Stimulated activated naive B cell treated with anti-CD40 and anti-IgM and Interleukin-4, amounts not matched to agents 10 μg/mL and 1 μg/mL and 100 μg/mL, for 72 hours (primary cell): ENCODE data around the gene FAM200B.

Experiments used
- ATAC-seq, 2 donors: fragments of 150-1000 bp; cut with Tn5 transposase; replicated peaks; 2 replicates each; pipeline ENCODE4 v1.10.0; 2021; ENCODE audit warnings: moderate library complexity in 1 of 2
- DNase-seq: peaks from one replicate; pipeline ENCODE4 v3.0.0; 2021
- H3K27ac Mint-ChIP-seq: one replicate; pipeline ENCODE4 v1.8.0; 2022; ENCODE audit warnings: mild to moderate bottlenecking, mixed read lengths
- H3K27me3 Mint-ChIP-seq, 2 donors: one replicate each; pipeline ENCODE4 v1.8.0; 2022; ENCODE audit warnings: mixed read lengths in 2 of 2
- H3K36me3 Mint-ChIP-seq, 2 donors: one replicate each; pipeline ENCODE4 v1.8.0; 2022; ENCODE audit warnings: mixed read lengths in 2 of 2, mild to moderate bottlenecking in 1 of 2
- H3K4me1 Mint-ChIP-seq, 2 donors: one replicate each; pipeline ENCODE4 v1.8.0; 2022; ENCODE audit warnings: mixed read lengths in 2 of 2, mild to moderate bottlenecking in 1 of 2
- H3K4me3 Mint-ChIP-seq, 2 donors: one replicate each; pipeline ENCODE4 v1.8.0; 2022; ENCODE audit warnings: mild to moderate bottlenecking in 2 of 2, mixed read lengths in 2 of 2, moderate library complexity in 1 of 2
- H3K9me3 Mint-ChIP-seq, 2 donors: one replicate each; pipeline ENCODE4 v1.8.0; 2022; ENCODE audit warnings: mixed read lengths in 2 of 2, mild to moderate bottlenecking in 1 of 2

The FAM200B gene

DNA sequence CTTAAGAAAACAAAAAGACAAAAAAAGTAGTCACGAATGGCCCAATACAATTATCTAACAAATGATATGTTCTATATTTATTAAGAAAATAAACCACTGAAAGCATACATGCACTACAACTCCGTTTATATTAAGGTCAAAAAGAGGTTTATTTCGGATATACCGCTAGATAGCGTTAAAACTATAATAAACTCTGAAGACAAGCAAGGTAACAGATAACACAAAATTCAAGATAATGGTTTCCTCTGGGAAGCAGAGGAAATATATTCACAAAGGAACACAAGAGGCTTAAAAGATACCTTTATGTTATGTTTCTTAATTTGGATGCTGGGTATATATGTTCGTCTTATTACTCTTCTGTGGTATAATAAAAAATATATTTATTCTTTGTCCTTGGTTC, 4.7 kb upstream of the FAM200B start:
- H3K4me1 Mint-ChIP-seq, result peaks cover 7 to 24% of the 10 kb centered on the region in 2 donors
- H3K27me3 Mint-ChIP-seq, result no peaks in the 10 kb centered on the region
- DNase-seq, result no peak
- peaks cover 0 to 5% of the 10 kb centered on the region in 2 donors for H3K36me3 Mint-ChIP-seq
- H3K27ac Mint-ChIP-seq, result no peak overlapping the region
- no peak overlapping the region for H3K4me3 Mint-ChIP-seq
- no peak for ATAC-seq
- no peaks in the 10 kb centered on the region for H3K9me3 Mint-ChIP-seq

DNA sequence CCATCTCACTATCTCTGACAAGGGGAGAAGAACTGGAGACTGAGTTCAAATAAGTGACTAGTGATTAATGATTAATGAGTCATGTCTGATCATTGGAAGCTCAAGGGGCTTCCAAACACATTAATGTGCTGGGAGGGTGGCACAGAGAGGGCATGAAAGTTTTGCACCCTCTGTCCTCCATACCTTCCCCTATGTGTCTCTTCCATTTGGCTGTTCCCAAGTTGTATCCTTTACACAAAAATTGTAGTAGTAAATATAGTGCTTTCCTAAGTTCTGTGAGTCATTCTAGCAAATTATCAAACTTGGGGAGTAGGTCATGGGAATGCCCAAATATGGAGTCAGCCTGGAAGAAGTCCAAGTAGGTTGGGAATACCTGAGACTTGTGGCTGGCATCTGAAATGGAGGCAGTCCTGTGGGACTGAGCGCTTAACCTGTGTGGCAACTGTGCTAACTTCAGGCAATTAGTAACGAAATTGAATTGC, 4.1 kb upstream of the FAM200B start:
- H3K9me3 Mint-ChIP-seq, result no peaks in the 10 kb centered on the region
- H3K27me3 Mint-ChIP-seq, result no peaks in the 10 kb centered on the region
- H3K27ac Mint-ChIP-seq, result peak overlapping the region; percentile 42
- H3K4me3 Mint-ChIP-seq, result no peak overlapping the region
- H3K4me1 Mint-ChIP-seq, result peaks cover 9 to 29% of the 10 kb centered on the region in 2 donors
- peaks cover 0 to 5% of the 10 kb centered on the region in 2 donors for H3K36me3 Mint-ChIP-seq
- ATAC-seq (no peak), DNase-seq (no peak)

DNA sequence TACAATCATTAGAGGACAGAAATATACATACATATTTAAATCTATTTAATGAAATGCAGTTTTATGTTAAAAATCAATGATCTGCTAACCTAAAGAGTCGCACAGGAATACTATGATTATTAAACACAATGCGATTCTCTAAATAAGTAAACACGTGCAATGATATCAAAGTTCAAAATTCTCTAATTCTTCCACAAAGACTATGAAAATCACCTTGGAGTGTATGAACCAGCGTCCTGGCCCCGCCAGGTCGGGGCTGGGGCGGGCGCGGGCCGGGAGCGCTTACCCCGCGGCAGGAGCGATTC, 608 bp upstream of the FAM200B start:
- Mint-ChIP-seq H3K27me3 (no peaks in the 10 kb centered on the region), H3K9me3 (peaks cover 0 to 2% of the 10 kb centered on the region in 2 donors), H3K4me3 (peak overlapping the region; percentile 98), H3K36me3 (peaks cover 3 to 8% of the 10 kb centered on the region in 2 donors), H3K4me1 (peaks cover 14 to 39% of the 10 kb centered on the region in 2 donors), H3K27ac (peak overlapping the region; percentile 99)
- no peak for ATAC-seq
- no peak for DNase-seq

DNA sequence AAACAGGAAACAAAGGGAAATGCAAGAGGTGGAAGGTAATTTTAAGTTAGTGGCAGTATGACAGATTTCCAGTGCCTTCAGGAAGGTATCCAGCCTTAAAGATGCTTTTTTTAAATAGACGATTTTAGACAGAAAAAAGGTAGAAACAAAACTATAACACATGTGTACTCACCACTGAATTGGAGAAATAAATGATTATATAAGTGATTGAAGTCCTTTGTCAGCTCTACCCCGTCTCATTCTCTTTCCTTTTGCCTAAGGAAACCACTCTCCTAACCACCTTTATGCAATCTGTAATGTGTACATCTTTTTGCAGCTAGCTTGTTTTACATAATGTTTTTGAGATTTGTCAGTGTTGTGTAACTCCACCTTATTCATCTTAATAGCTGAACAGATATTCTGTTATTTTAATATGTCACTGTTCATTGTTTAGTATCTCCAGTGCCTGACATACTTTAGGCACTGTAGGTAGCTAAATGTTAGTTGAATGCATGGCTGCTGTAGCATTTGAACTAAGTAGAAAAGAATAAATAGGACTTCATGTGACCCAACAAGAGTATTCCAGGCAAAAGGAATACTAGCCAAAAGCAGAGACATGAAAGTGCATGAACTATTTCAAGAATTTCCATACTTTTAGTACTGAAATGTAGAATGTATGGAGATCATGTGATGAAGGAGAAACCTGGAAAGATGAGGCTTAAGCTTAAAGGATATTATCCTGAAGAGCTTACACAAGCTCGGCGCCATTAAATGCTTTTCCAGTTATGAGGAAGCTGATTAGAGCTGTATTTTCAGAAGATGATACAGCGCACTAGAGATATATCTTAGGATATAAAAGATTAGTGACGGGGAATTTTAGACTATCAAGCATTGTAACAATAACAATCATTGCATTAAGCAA, 865 bp downstream of the FAM200B start:
- Mint-ChIP-seq H3K36me3 (peaks cover 9 to 16% of the 10 kb centered on the region in 2 donors), H3K27ac (peak overlapping the region; percentile 99), H3K27me3 (no peaks in the 10 kb centered on the region), H3K9me3 (peaks cover 0 to 2% of the 10 kb centered on the region in 2 donors), H3K4me1 (peaks cover 14 to 39% of the 10 kb centered on the region in 2 donors), H3K4me3 (peak overlapping the region; percentile 98)
- no peak for DNase-seq
- ATAC-seq, result no peak

DNA sequence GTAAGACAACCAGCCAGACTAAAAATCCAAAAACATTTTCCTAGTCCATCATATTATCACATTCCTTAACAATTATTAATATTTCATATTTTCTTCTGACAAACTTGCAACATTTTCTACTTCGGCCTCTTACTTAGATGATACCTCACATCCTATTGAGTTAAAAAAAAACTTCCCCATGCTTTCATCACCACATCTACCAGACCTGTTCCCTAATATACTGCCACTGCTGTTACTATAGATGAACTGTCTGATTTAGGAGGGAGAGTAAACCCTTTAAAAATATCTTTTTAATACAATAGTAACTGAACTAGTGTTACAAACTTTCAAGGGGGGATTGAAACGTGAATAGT, 1.5 kb downstream of the FAM200B start:
- Mint-ChIP-seq H3K4me3 (no peak overlapping the region), H3K27me3 (no peaks in the 10 kb centered on the region), H3K27ac (no peak overlapping the region), H3K9me3 (peaks cover 0 to 2% of the 10 kb centered on the region in 2 donors), H3K36me3 (peaks cover 10 to 18% of the 10 kb centered on the region in 2 donors), H3K4me1 (peaks cover 14 to 39% of the 10 kb centered on the region in 2 donors)
- ATAC-seq (no peak), DNase-seq (no peak)

DNA sequence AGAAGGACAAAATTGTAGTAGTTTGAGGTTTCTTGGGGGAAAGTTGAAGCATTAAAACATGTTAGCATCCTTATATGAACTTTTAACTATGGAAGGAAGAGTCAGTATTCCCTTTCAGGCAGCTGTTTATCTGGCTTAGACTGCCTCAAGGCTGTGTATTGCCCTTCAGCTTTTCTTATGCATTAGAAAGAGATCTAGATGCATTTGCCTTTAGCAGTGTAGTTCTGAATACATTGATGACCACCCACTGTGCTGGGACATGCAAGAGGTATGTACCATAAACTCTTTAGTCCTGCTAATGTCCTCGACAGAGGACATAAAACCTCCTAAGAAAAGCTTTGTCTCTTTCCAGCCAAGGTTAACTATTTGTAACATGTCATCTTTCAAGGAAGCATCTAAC, 2.9 kb downstream of the FAM200B start:
- peaks cover 0 to 2% of the 10 kb centered on the region in 2 donors for H3K9me3 Mint-ChIP-seq
- ATAC-seq, result no peak
- DNase-seq, result no peak
- no peak overlapping the region for H3K4me3 Mint-ChIP-seq
- no peak overlapping the region for H3K27ac Mint-ChIP-seq
- no peaks in the 10 kb centered on the region for H3K27me3 Mint-ChIP-seq
- H3K36me3 Mint-ChIP-seq, result peaks cover 10 to 18% of the 10 kb centered on the region in 2 donors
- H3K4me1 Mint-ChIP-seq, result peaks cover 14 to 39% of the 10 kb centered on the region in 2 donors

DNA sequence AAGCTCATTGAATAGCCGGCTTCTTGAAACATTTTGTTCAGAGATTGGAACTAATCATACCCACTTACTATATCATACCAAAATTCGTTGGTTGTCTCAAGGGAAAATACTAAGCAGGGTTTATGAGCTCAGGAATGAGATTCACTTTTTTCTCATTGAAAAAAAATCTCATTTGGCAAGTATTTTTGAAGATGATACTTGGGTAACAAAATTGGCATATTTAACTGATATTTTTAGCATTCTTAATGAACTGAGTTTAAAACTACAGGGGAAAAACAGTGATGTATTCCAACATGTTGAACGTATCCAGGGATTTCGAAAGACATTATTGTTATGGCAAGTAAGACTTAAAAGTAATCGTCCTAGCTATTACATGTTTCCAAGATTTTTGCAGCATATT, 6.4 kb downstream of the FAM200B start:
- H3K9me3 Mint-ChIP-seq, result peaks cover 0 to 2% of the 10 kb centered on the region in 2 donors
- DNase-seq (no peak), ATAC-seq (no peak)
- H3K4me3 Mint-ChIP-seq, result no peak overlapping the region
- no peaks in the 10 kb centered on the region for H3K27me3 Mint-ChIP-seq
- no peak overlapping the region for H3K27ac Mint-ChIP-seq
- peaks cover 7 to 18% of the 10 kb centered on the region in 2 donors for H3K4me1 Mint-ChIP-seq
- peaks cover 10 to 13% of the 10 kb centered on the region in 2 donors for H3K36me3 Mint-ChIP-seq

DNA sequence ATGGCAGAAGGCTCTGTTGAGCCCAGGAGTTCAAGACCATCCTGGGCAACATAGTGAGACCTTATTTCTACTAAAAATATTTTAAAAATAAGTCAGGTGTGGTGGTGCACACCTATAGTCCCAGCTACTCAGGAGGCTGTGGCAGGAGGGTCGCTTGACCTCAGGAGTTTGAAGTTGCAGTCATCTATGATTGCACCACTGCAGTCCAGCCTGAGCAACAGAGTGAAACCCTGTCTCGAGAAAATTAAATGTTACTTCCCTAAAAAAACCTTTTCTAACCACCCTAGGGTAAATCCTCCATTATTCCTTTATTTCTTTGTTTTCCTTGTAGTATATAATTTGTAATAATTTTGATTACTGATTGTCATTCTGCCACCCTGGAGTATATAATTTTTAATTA, 7.9 kb downstream of the FAM200B start:
- ATAC-seq (no peak), DNase-seq (no peak)
- Mint-ChIP-seq H3K4me3 (no peak overlapping the region), H3K27ac (no peak overlapping the region), H3K36me3 (peaks cover 10 to 13% of the 10 kb centered on the region in 2 donors), H3K27me3 (no peaks in the 10 kb centered on the region), H3K4me1 (peaks cover 3 to 6% of the 10 kb centered on the region in 2 donors), H3K9me3 (peaks cover 0 to 2% of the 10 kb centered on the region in 2 donors)

DNA sequence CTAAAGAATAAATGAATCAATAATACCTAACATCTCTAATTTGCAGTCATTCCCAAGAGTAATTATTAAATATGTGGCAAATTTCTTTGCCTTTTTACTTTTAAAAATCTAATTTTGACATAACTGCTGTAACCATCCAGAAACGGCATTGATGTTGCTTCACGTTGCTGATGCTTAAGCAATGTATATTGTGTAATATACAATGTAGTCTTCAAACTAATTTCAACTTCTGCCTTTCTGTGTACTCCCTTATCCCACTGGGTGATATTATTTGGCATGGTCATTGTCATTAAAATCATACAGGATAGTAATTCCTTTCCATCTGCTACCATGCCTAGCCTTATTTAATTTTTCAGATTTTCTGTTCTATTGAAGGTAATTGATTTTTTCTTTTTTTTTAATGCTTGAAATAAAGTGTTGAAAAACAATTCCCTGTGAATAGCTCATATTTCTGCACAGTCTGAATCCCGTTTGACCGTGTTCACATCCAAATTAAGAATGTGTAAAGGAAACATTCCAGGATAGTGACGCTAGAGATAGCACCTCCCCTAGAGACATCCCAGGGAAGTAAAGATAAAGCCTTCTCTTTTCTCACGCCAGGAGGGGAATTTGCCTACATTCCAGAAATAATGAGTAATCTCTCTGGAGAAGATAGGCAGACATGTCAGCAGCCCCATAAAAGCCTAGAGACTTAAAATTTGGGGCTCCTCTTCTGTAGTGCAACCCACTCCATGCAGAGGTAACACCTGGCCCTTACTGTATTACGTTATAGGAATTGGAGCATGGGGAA, 8.6 kb downstream of the FAM200B start:
- Mint-ChIP-seq H3K4me1 (peaks cover under 1 to 2% of the 10 kb centered on the region in 2 donors), H3K36me3 (peaks cover 8 to 11% of the 10 kb centered on the region in 2 donors), H3K27ac (no peak overlapping the region), H3K4me3 (no peak overlapping the region), H3K9me3 (peaks cover 0 to under 1% of the 10 kb centered on the region in 2 donors), H3K27me3 (no peaks in the 10 kb centered on the region)
- DNase-seq (no peak), ATAC-seq (no peak)

DNA sequence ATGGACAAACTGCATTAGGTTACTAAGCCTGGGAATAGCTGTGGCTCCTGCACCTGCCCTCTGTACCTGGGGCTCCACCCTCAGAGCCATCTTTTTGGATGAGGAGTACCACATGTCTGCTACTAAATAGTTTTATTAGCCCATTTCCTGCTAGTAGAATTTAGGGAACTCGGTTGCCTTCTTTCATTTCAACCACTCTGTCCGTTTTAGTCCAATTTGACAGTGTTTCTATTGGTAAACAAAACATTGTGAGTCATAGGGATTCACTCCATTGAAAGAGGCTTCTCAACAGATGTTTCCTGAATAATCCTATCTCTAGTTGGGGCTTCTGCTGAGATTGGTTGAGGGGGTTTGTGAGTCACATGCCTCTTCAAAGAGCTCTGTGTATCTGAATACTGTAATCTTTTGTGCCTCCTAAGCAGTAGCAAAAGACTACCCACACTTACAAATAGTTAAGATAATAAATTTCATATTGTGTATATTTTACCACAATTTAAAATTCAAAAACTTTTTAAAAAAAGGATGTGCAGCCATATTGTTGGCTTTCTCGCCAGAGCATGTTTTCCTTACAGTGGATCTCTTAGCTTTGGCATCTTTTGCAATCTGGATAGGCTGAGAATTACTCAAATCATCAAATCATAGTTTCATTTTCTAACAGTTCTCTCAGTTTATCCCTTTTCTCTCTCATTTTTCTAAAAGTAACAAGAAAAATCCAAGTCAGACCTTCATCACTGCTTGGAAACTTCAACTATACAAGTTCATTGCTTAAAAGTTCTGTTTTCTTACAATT, 9.9 kb downstream of the FAM200B start:
- ATAC-seq (no peak), DNase-seq (no peak)
- no peak overlapping the region for H3K4me3 Mint-ChIP-seq
- H3K36me3 Mint-ChIP-seq, result peaks cover 2 to 4% of the 10 kb centered on the region in 2 donors
- H3K27me3 Mint-ChIP-seq, result no peaks in the 10 kb centered on the region
- no peak overlapping the region for H3K27ac Mint-ChIP-seq
- H3K4me1 Mint-ChIP-seq, result no peaks in the 10 kb centered on the region
- no peaks in the 10 kb centered on the region for H3K9me3 Mint-ChIP-seq

DNA sequence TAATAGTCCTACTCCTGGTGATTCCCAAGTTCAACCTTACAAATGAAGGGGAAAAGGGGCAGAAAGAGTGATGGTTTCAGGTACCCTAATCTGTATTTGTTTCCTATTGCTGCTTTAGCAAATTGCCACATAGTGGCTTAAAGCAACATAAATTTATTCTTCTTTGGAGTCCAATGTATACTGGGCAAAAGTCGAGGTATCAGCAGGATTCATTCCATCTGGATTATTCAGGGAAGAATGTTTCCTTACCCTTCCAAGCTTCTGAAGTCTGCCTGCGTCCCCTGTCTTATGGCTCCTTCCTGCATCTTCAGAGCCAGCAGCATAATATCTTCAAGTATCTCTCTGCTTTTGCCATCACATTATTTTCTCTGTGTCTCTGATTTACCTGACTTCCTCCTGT, 11.0 kb downstream of the FAM200B start:
- no peak for ATAC-seq
- peaks cover 0 to 5% of the 10 kb centered on the region in 2 donors for H3K27me3 Mint-ChIP-seq
- no peak overlapping the region for H3K4me3 Mint-ChIP-seq
- H3K9me3 Mint-ChIP-seq, result no peaks in the 10 kb centered on the region
- no peaks in the 10 kb centered on the region for H3K4me1 Mint-ChIP-seq
- H3K27ac Mint-ChIP-seq, result no peak overlapping the region
- H3K36me3 Mint-ChIP-seq, result peaks cover 0 to under 1% of the 10 kb centered on the region in 2 donors
- no peak for DNase-seq

DNA sequence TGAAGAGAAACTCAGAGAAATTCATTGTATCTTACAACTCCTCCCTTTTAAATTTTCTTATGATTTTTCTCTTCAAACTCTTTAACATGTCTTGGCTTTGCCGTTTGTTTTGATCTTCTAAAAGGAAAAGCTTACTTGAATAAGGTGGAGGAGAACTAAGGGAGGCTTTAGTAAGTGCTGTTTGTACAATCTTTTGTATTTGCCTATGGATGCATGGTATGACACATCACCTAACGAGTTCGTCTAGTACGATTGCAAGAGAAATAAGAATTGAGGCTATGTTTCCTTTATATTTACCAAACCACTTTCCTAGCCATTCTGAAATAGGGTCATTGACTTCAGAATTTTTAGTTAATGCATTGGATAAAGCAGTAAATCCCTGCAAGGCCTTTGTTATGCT, 12.8 kb downstream of the FAM200B start:
- H3K27ac Mint-ChIP-seq, result no peak overlapping the region
- peaks cover 2 to 7% of the 10 kb centered on the region in 2 donors for H3K36me3 Mint-ChIP-seq
- H3K27me3 Mint-ChIP-seq, result peaks cover 8 to 12% of the 10 kb centered on the region in 2 donors
- H3K4me1 Mint-ChIP-seq, result peaks cover 2 to 6% of the 10 kb centered on the region in 2 donors
- DNase-seq, result no peak
- ATAC-seq, result no peak
- H3K9me3 Mint-ChIP-seq, result peaks cover 5 to 7% of the 10 kb centered on the region in 2 donors
- H3K4me3 Mint-ChIP-seq, result no peak overlapping the region

DNA sequence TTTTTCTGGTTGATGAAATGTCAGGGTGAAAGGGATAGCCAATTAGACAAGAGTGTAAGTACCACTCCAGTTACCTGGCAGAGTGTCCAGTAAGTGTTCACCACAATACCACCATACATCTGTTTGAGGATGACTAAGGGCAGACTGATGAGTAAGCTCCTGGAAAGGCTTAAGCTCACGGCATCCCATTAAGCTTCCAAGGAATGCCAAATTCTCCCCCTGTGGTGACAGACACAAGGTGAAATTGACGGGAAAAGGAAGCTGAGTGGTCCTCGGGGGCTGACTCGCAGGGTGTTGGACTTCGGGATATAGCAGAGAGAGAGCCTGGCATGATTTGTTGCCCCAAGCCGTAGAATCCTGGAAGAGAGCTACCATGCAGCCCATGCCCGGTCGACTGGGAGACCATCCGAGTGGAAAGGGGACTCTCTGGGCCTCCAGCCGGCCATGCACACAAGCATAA, 13.6 kb downstream of the FAM200B start:
- peaks cover 7 to 8% of the 10 kb centered on the region in 2 donors for H3K9me3 Mint-ChIP-seq
- no peak for ATAC-seq
- no peak for DNase-seq
- peaks cover 2 to 13% of the 10 kb centered on the region in 2 donors for H3K36me3 Mint-ChIP-seq
- H3K4me3 Mint-ChIP-seq, result no peak overlapping the region
- peaks cover 9 to 20% of the 10 kb centered on the region in 2 donors for H3K27me3 Mint-ChIP-seq
- H3K27ac Mint-ChIP-seq, result no peak overlapping the region
- peaks cover 2 to 8% of the 10 kb centered on the region in 2 donors for H3K4me1 Mint-ChIP-seq

DNA sequence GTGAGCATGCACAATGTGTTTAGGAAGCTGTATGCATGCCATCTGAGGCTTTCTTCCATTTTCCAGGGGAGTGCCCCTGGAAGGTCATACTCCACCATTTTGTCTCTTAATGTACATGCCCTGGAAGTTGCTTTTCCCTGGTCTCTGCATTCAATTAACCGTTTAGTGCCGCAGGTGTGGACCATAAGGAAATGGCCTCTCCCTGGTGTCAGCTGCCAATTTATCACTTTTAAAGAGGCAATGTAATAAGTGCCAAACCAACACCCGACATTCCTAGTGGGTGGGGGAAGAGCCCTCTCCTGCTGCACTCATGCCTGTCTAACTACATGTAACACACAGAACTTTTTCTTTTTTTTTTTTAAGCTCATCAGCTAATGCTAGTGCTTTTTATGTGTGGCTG, 14.1 kb downstream of the FAM200B start:
- Mint-ChIP-seq H3K27me3 (peaks cover 9 to 20% of the 10 kb centered on the region in 2 donors), H3K4me3 (no peak overlapping the region), H3K9me3 (peaks cover 7 to 8% of the 10 kb centered on the region in 2 donors), H3K4me1 (peaks cover 2 to 8% of the 10 kb centered on the region in 2 donors), H3K27ac (no peak overlapping the region), H3K36me3 (peaks cover 2 to 13% of the 10 kb centered on the region in 2 donors)
- no peak for ATAC-seq
- DNase-seq, result no peak
